ENCODE results near the gene ANKRD55. TPM values are rescaled to one million over a fixed set of nuclear protein-coding genes. Genes with fewer than 3 reads are reported as not detected.
A peak's percentile ranks its signal among the peaks of the same experiment; 100 is the strongest.
"Not testable (repeated sequence)": the region's sequence is repeated elsewhere in the genome, so short reads cannot be mapped to it uniquely, and the experiment has no call there.

Gene ANKRD55
- total RNA-seq, 1 donor from 2014 or later = not detected

GRCh38 chr5:56247592-56247991 is 14.5 kb upstream of the ANKRD55 start:
- Mint-ChIP-seq H3K36me3 (ENCODE audit: low read depth) (no peaks in the 10 kb centered on the region), H3K4me1 (ENCODE audit: low read depth) (peaks cover 29% of the 10 kb centered on the region), H3K9me3 (ENCODE audit: low read depth) (no peaks in the 10 kb centered on the region), H3K27ac (ENCODE audit: unreplicated experiment) (peak overlapping the region; percentile 78), H3K27me3 (ENCODE audit: low read depth) (no peaks in the 10 kb centered on the region), H3K4me3 (ENCODE audit: unreplicated experiment) (peak overlapping the region; percentile 5)
- DNase-seq (ENCODE audit: low spot score) = no peak
- no peak for TF ChIP-seq CTCF (IDR thresholded peaks at IDR 0.05)

- Mint-ChIP-seq H3K27ac (ENCODE audit: unreplicated experiment) (no peak overlapping the region), H3K4me3 (ENCODE audit: unreplicated experiment) (no peak overlapping the region), H3K9me3 (ENCODE audit: low read depth) (peaks cover under 1% of the 10 kb centered on the region), H3K27me3 (ENCODE audit: low read depth) (no peaks in the 10 kb centered on the region), H3K36me3 (ENCODE audit: low read depth) (no peaks in the 10 kb centered on the region), H3K4me1 (ENCODE audit: low read depth) (peaks cover 21% of the 10 kb centered on the region)
- no peak for TF ChIP-seq CTCF (IDR thresholded peaks at IDR 0.05)
- DNase-seq (ENCODE audit: low spot score) = no peak
These were observed 13.6 kb upstream of the ANKRD55 start for GRCh38 chr5:56246769-56247168.

- Mint-ChIP-seq H3K27me3 (ENCODE audit: low read depth) (no peaks in the 10 kb centered on the region), H3K36me3 (ENCODE audit: low read depth) (no peaks in the 10 kb centered on the region), H3K4me1 (ENCODE audit: low read depth) (peaks cover 18% of the 10 kb centered on the region), H3K9me3 (ENCODE audit: low read depth) (peaks cover 6% of the 10 kb centered on the region), H3K4me3 (ENCODE audit: unreplicated experiment) (no peak overlapping the region), H3K27ac (ENCODE audit: unreplicated experiment) (no peak overlapping the region)
- no peak for TF ChIP-seq CTCF (IDR thresholded peaks at IDR 0.05)
- DNase-seq (ENCODE audit: low spot score) = no peak
These were observed 12.4 kb upstream of the ANKRD55 start for GRCh38 chr5:56245481-56245880.

GRCh38 chr5:56244627-56245026 is 11.5 kb upstream of the ANKRD55 start:
- Mint-ChIP-seq H3K9me3 (ENCODE audit: low read depth) (peaks cover 10% of the 10 kb centered on the region), H3K27me3 (ENCODE audit: low read depth) (no peaks in the 10 kb centered on the region), H3K4me1 (ENCODE audit: low read depth) (peaks cover 18% of the 10 kb centered on the region), H3K36me3 (ENCODE audit: low read depth) (no peaks in the 10 kb centered on the region), H3K4me3 (ENCODE audit: unreplicated experiment) (no peak overlapping the region), H3K27ac (ENCODE audit: unreplicated experiment) (no peak overlapping the region)
- DNase-seq (ENCODE audit: low spot score) = no peak
- no peak for TF ChIP-seq CTCF (IDR thresholded peaks at IDR 0.05)

GRCh38 chr5:56242271-56242670 is 9.1 kb upstream of the ANKRD55 start:
- not testable (repeated sequence) for DNase-seq (ENCODE audit: low spot score); H3K4me3 Mint-ChIP-seq (ENCODE audit: unreplicated experiment); H3K36me3 Mint-ChIP-seq (ENCODE audit: low read depth); H3K27ac Mint-ChIP-seq (ENCODE audit: unreplicated experiment); H3K27me3 Mint-ChIP-seq (ENCODE audit: low read depth); H3K4me1 Mint-ChIP-seq (ENCODE audit: low read depth)
- peaks cover 23% of the 10 kb centered on the region for H3K9me3 Mint-ChIP-seq (ENCODE audit: low read depth)

GRCh38 chr5:56232538-56232937 is 592 bp downstream of the ANKRD55 start:
- no peak overlapping the region for H3K27ac Mint-ChIP-seq (ENCODE audit: unreplicated experiment)
- no peak for DNase-seq (ENCODE audit: low spot score)
- no peaks in the 10 kb centered on the region for H3K4me1 Mint-ChIP-seq (ENCODE audit: low read depth)
- H3K9me3 Mint-ChIP-seq (ENCODE audit: low read depth) = no peaks in the 10 kb centered on the region
- H3K27me3 Mint-ChIP-seq (ENCODE audit: low read depth) = peaks cover 17% of the 10 kb centered on the region
- no peak for TF ChIP-seq CTCF (IDR thresholded peaks at IDR 0.05)
- H3K36me3 Mint-ChIP-seq (ENCODE audit: low read depth) = no peaks in the 10 kb centered on the region
- H3K4me3 Mint-ChIP-seq (ENCODE audit: unreplicated experiment) = no peak overlapping the region
